ENCODE results near the gene PIK3R3.

Gene PIK3R3

GRCh38 chr1:46168477-46168876, 36.0 kb upstream of the PIK3R3 start:
- no peak for ATAC-seq (ENCODE audit: low read depth)
- DNase-seq (ENCODE audit: low spot score in 2 of 2): no peak
- Mint-ChIP-seq H3K4me1 (peaks cover 35% of the 10 kb centered on the region), H3K27ac (no peak overlapping the region), H3K4me3 (no peak overlapping the region), H3K27me3 (peaks cover 6% of the 10 kb centered on the region), H3K36me3 (no peaks in the 10 kb centered on the region), H3K9me3 (no peaks in the 10 kb centered on the region)

GRCh38 chr1:46166521-46167462, 34.4 kb upstream of the PIK3R3 start:
- H3K4me1 Mint-ChIP-seq: peaks cover 27% of the 10 kb centered on the region
- H3K4me3 Mint-ChIP-seq: peak overlapping the region; percentile 88
- no peaks in the 10 kb centered on the region for H3K36me3 Mint-ChIP-seq
- DNase-seq (ENCODE audit: low spot score in 2 of 2): peak in 1 of 2 donors; percentile 34
- H3K9me3 Mint-ChIP-seq: no peaks in the 10 kb centered on the region
- peak overlapping the region; percentile 90 for H3K27ac Mint-ChIP-seq
- peak; percentile 79 for ATAC-seq (ENCODE audit: low read depth)
- H3K27me3 Mint-ChIP-seq: peaks cover 4% of the 10 kb centered on the region

DNA sequence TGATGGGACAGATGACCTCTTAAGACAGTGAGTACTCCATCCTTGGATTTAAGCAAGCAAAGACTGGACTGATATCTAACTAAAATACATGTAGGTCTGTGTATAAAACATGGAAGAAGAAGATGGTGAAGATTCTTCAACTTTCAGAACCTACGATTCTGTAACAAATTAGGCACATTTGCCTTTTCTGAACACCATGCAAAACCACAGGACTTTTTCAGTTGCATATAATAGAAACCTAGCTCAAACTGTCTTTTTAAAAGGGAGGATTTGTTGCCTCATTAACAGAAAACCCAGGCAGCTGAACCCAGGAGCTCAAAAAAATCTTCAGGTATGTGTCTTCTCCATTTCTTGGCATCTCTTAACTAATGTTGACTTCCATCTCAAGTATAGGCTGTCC, 27.8 kb upstream of the PIK3R3 start:
- no peaks in the 10 kb centered on the region for H3K9me3 Mint-ChIP-seq
- H3K27me3 Mint-ChIP-seq: peaks cover 4% of the 10 kb centered on the region
- H3K36me3 Mint-ChIP-seq: no peaks in the 10 kb centered on the region
- no peaks in the 10 kb centered on the region for H3K4me1 Mint-ChIP-seq
- no peak overlapping the region for H3K27ac Mint-ChIP-seq
- no peak overlapping the region for H3K4me3 Mint-ChIP-seq
- ATAC-seq (ENCODE audit: low read depth): no peak
- no peak for DNase-seq (ENCODE audit: low spot score in 2 of 2)

- H3K36me3 Mint-ChIP-seq: no peaks in the 10 kb centered on the region
- no peak overlapping the region for H3K4me3 Mint-ChIP-seq
- no peaks in the 10 kb centered on the region for H3K9me3 Mint-ChIP-seq
- no peak for DNase-seq (ENCODE audit: low spot score in 2 of 2)
- no peak overlapping the region for H3K27ac Mint-ChIP-seq
- ATAC-seq (ENCODE audit: low read depth): no peak
- H3K4me1 Mint-ChIP-seq: no peaks in the 10 kb centered on the region
- H3K27me3 Mint-ChIP-seq: peaks cover under 1% of the 10 kb centered on the region
Measured at GRCh38 chr1:46159516-46159915, 27.1 kb upstream of the PIK3R3 start.

GRCh38 chr1:46158312-46159281, 26.2 kb upstream of the PIK3R3 start:
- Mint-ChIP-seq H3K27ac (no peak overlapping the region), H3K27me3 (no peaks in the 10 kb centered on the region), H3K4me1 (no peaks in the 10 kb centered on the region), H3K36me3 (no peaks in the 10 kb centered on the region), H3K4me3 (no peak overlapping the region), H3K9me3 (no peaks in the 10 kb centered on the region)
- DNase-seq (ENCODE audit: low spot score in 2 of 2): no peak
- no peak for ATAC-seq (ENCODE audit: low read depth)

DNA sequence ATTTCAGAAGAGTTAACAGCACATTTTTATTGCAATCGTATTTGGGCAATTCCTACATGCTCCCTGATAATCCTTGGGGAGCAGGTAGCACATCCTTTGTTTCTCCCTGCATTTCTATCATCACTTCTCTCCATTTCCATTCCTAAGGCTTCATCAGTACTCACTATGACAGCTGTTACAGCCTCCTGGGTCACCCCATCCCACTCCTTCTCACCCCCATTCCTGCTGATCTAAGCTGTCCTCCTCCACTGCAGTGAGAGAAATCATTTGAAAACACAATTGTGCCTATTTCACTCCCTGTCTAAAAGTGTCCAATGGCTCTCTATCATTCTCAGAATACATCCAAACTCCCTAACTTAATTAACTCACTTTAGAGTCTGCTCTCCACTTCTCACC, 25.5 kb upstream of the PIK3R3 start:
- Mint-ChIP-seq H3K9me3 (no peaks in the 10 kb centered on the region), H3K27ac (no peak overlapping the region), H3K4me3 (no peak overlapping the region), H3K27me3 (no peaks in the 10 kb centered on the region), H3K36me3 (no peaks in the 10 kb centered on the region), H3K4me1 (no peaks in the 10 kb centered on the region)
- DNase-seq (ENCODE audit: low spot score in 2 of 2) (no peak), ATAC-seq (ENCODE audit: low read depth) (no peak)

DNA sequence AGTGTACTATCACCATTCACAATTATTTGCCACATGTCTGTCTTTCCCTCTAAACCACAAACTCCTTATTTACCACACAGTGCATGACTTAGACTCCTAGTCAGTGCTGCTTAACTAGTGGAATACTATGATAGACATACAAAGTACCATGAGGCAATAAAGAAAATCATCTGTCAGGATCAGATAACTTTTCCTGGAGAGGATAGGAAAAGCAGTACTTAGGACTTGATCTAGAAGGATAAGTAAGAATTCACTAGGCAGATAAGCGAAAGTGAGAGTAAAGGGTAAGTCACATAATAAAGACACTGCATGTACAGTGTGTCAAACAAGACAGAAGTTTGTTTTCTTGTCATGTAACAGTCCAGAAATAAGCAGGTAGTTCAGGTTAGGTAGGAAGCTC, 21.3 kb upstream of the PIK3R3 start:
- H3K36me3 Mint-ChIP-seq: no peaks in the 10 kb centered on the region
- no peak for ATAC-seq (ENCODE audit: low read depth)
- H3K4me3 Mint-ChIP-seq: no peak overlapping the region
- DNase-seq (ENCODE audit: low spot score in 2 of 2): no peak
- H3K9me3 Mint-ChIP-seq: no peaks in the 10 kb centered on the region
- no peaks in the 10 kb centered on the region for H3K27me3 Mint-ChIP-seq
- H3K4me1 Mint-ChIP-seq: no peaks in the 10 kb centered on the region
- no peak overlapping the region for H3K27ac Mint-ChIP-seq

DNA sequence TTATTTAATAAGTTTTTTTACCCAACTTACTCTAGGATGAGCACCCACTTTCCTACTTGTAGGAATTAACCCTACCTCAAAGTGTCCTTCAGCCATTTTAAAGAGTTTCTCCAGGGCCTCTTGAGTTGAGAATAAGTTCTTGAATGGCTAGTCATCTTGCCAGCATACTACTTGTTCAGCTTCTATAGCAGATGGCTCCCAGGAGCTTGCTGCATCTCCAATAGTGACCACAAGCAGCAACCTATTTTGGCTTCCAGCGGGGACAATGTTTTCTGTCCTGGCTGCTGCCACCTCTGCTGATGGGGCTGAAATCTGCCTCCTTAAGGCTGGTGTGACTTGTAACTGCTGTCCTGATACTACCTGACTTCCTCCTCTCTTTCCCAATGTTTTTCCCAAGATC, 20.8 kb upstream of the PIK3R3 start:
- Mint-ChIP-seq H3K9me3 (no peaks in the 10 kb centered on the region), H3K4me1 (no peaks in the 10 kb centered on the region), H3K27ac (no peak overlapping the region), H3K4me3 (no peak overlapping the region), H3K36me3 (no peaks in the 10 kb centered on the region), H3K27me3 (no peaks in the 10 kb centered on the region)
- DNase-seq (ENCODE audit: low spot score in 2 of 2) (no peak), ATAC-seq (ENCODE audit: low read depth) (no peak)

DNA sequence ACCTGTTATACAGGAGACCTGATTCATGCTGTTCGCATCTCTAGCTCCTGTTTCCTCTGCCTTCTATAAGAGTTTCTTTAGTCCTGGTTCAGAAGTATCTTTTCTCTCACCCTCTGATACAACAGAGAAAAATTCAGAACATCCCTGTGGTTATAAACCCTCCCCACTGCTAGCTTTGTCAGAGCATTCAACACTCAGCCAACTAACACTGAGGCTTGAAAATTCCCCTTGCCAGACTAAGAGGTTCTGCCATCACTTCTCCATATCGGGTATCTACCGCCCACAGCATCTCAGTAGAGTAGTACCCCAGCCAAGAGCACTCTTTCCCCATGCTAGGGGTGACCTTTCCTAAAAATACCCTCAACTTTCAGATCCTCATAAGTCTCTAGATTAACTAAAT, 19.6 kb upstream of the PIK3R3 start:
- no peaks in the 10 kb centered on the region for H3K4me1 Mint-ChIP-seq
- DNase-seq (ENCODE audit: low spot score in 2 of 2) (no peak), ATAC-seq (ENCODE audit: low read depth) (no peak)
- H3K27ac Mint-ChIP-seq: no peak overlapping the region
- no peaks in the 10 kb centered on the region for H3K27me3 Mint-ChIP-seq
- H3K4me3 Mint-ChIP-seq: no peak overlapping the region
- H3K36me3 Mint-ChIP-seq: no peaks in the 10 kb centered on the region
- no peaks in the 10 kb centered on the region for H3K9me3 Mint-ChIP-seq

GRCh38 chr1:46150085-46150484, 17.7 kb upstream of the PIK3R3 start:
- H3K27ac Mint-ChIP-seq: no peak overlapping the region
- no peaks in the 10 kb centered on the region for H3K4me1 Mint-ChIP-seq
- H3K4me3 Mint-ChIP-seq: no peak overlapping the region
- H3K36me3 Mint-ChIP-seq: no peaks in the 10 kb centered on the region
- peaks cover 2% of the 10 kb centered on the region for H3K27me3 Mint-ChIP-seq
- ATAC-seq (ENCODE audit: low read depth) (no peak), DNase-seq (ENCODE audit: low spot score in 2 of 2) (no peak)
- H3K9me3 Mint-ChIP-seq: no peaks in the 10 kb centered on the region

DNA sequence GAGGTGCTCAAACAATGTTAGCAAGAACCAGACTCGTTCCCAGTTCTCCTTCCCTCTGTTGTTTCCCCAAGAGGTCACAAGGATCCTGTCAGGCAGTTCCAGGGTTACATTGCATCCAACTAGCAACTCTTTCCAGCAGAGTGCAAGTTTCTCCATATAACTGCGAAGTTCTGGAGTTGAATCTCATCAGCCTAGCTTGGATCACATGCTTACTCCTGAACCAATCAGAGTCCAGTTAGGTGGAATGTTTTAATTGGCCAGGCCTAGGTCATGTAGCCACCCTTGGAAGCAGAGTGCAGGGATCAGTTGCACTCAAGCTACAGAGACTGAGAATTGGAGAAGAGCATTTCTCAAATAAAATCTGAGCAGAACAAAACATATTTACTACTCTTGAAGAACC, 15.9 kb upstream of the PIK3R3 start:
- H3K27me3 Mint-ChIP-seq: peaks cover 2% of the 10 kb centered on the region
- DNase-seq (ENCODE audit: low spot score in 2 of 2) (no peak), ATAC-seq (ENCODE audit: low read depth) (no peak)
- H3K27ac Mint-ChIP-seq: no peak overlapping the region
- H3K4me3 Mint-ChIP-seq: no peak overlapping the region
- H3K9me3 Mint-ChIP-seq: no peaks in the 10 kb centered on the region
- no peaks in the 10 kb centered on the region for H3K4me1 Mint-ChIP-seq
- no peaks in the 10 kb centered on the region for H3K36me3 Mint-ChIP-seq

GRCh38 chr1:46137916-46138315, 5.5 kb upstream of the PIK3R3 start:
- H3K9me3 Mint-ChIP-seq: no peaks in the 10 kb centered on the region
- DNase-seq (ENCODE audit: low spot score in 2 of 2): no peak
- no peaks in the 10 kb centered on the region for H3K36me3 Mint-ChIP-seq
- no peak overlapping the region for H3K27ac Mint-ChIP-seq
- peaks cover 11% of the 10 kb centered on the region for H3K27me3 Mint-ChIP-seq
- no peak overlapping the region for H3K4me3 Mint-ChIP-seq
- no peak for ATAC-seq (ENCODE audit: low read depth)
- H3K4me1 Mint-ChIP-seq: peaks cover 3% of the 10 kb centered on the region

DNA sequence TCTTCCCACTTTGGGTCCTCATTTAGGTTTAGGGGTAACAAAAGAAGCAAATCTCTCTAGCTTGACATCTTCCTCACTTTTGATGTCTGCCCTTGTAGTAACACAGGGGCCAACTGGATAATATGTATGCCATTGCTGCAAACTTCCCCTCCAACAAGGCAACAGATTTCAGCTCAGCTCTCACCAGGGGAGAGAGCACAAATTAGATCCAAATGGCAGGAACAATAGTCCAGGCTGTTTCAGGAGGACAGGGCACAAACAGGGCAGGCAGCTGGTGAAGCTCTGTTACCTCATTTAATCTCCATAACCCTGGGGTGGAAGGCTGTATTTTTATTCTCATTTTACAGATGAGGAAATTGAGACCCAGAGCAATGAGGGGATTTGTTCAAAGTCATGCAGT, 4.3 kb upstream of the PIK3R3 start:
- Mint-ChIP-seq H3K4me1 (peaks cover 11% of the 10 kb centered on the region), H3K9me3 (no peaks in the 10 kb centered on the region), H3K27me3 (peaks cover 12% of the 10 kb centered on the region), H3K4me3 (no peak overlapping the region), H3K27ac (no peak overlapping the region), H3K36me3 (no peaks in the 10 kb centered on the region)
- DNase-seq (ENCODE audit: low spot score in 2 of 2) (no peak), ATAC-seq (ENCODE audit: low read depth) (no peak)

DNA sequence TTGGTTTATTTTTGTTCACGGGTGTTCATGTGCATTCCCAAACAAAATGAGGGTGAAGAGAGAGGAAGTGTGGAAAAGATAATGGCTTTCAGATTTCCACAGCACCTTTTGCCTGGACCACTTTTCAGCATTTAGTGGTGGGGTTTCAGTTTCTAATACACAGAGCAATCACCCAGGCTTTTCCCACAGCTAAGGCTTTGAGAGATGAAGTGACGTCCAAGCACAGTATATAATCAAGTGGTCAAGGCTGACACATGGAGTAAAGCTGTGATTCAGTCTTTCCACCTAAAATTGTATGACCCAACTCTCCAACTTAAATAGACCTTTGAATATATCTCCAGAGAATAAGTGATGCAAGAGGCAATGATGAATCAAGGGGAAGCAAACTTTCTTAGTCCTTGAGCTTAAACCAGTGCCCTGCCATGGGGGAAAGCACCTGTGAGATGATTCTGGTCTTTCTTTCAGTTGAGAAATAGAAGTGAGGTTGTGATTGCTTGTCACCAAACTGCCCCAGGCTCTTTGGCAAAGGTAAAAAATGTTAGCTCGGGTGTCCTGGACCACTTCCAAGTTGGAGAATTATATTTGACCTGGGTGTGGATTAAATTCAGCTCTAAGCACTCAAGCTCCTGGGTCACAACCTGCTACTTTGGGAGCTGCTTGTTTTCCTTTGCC, 2.4 kb upstream of the PIK3R3 start:
- Mint-ChIP-seq H3K4me1 (peaks cover 14% of the 10 kb centered on the region), H3K9me3 (no peaks in the 10 kb centered on the region), H3K4me3 (no peak overlapping the region), H3K27me3 (peaks cover 15% of the 10 kb centered on the region), H3K36me3 (no peaks in the 10 kb centered on the region), H3K27ac (no peak overlapping the region)
- no peak for ATAC-seq (ENCODE audit: low read depth)
- no peak for DNase-seq (ENCODE audit: low spot score in 2 of 2)
